Upper lobe of left lung (tissue), 4 donors: ENCODE measurements around the gene TGFBR3.

ENCODE experiments used
- CTCF ChIP-seq, 6 experiments: fragments of 450-650 bp in 4 of 6; fragments of 200-600 bp in 2 of 6; sonication (generic) in 2 of 6; IDR thresholded peaks; one replicate each; pipeline ENCODE4 v1.5.1; 2016 to 2019; ENCODE audit warnings: antibody characterized with exemption in 6 of 6
- POLR2AphosphoS5 ChIP-seq, 2 donors: sonication (generic); formaldehyde crosslinking; IDR thresholded peaks; one replicate each; pipeline ENCODE4 v1.5.1; 2017; ENCODE audit warnings: antibody characterized with exemption in 2 of 2

- TF ChIP-seq CTCF (IDR thresholded peaks at IDR 0.05) (no peak), POLR2AphosphoS5 (IDR thresholded peaks at IDR 0.05) (no peak)
These were observed 234.3 kb downstream of the TGFBR3 start for GRCh38 chr1:91651661-91652071.
